Stimulated activated CD4-positive, alpha-beta T cell treated with anti-CD3 and anti-CD28 coated beads, Interleukin-1b, Interleukin-23, amount 100 ng/mL, for 24 hours (primary cell): ENCODE results near the gene PTBP3.
A peak's percentile ranks its signal among the peaks of the same experiment; 100 is the strongest.
"Not testable (repeated sequence)": the region's sequence is repeated elsewhere in the genome, so short reads cannot be mapped to it uniquely, and the experiment has no call there.

Experiments
- DNase-seq, 4 experiments: peaks; one replicate each; pipeline ENCODE4 v3.0.0-alpha.2; 2020; ENCODE audit warnings: low read depth in 4 of 4, low spot score in 1 of 4

PTBP3 gene

DNA sequence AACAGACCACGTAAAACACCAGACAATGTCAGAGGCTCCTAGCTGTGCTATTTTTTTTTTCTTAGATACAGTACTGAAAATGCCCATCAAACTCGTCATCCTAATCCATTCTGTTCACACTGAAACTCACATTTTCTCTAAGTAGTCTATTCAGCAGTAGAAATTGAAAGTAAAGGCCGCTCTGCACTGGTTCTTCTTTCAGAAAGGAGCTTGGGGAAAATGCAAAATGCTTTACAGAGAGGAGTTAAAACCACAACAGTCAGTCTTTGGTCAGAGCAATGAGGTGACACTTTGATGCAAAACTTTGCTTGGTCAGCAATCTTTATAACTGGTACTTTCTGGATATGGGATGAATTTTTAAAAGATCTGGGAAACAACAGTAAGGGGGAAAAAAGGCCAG lies 114.5 kb downstream of the PTBP3 start:
- no peak for DNase-seq

DNA sequence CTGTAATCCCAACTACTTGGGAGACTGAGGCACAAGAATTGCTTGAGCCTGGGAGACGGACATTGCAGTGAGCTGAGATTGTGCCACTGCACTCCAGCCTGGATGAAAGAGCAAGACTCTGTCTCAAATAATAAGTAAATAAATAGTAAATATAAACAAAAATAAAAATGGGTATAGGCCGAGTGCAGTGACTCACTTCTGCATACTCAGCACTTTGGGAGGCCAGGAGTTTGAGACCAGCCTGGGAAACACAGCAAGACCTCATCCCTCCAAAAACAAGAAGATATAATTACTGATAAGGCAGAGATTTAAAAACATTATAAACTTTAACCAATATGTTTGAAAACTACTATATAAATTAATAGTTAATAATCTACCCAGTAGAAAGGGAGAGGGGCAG lies 120.5 kb downstream of the PTBP3 start:
- no peak for DNase-seq

DNA sequence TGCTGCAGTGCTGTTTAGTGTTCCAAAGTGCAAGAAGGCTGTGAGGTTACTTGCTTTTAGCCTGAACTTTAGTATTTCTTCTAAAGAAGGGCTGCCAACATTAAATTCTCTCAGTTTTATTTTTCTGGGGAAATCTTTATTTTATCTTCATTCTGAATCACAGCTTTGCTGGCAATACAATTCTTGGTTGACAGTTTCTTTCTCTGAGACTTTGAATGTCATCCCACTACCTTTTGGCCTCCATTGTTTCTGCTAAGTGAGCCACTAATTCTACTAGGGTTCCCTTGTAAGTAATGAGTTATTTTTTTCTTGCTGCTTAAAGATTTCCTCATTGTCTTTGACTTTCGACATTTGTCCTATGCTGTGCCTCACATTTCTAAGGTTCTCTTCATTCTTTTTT lies 126.0 kb downstream of the PTBP3 start:
- DNase-seq, result no peak

DNA sequence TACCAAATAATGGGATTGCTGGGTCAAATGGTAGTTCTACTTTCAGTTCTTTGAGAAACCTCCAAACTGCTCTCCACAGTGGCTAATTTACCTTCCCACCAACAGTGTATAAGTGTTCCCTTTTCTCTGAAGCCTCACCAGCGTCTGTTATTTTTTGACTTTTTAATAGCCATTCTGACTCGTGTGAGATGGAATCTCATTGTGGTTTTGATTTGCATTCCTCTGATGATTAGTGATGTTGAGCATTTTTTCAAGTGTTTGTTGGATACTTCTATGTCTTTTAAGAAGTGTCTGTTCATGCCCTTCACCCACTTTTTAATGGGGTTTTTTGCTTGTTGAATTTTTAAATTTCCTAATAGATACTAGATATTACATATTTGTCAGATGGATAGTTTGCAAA lies 129.9 kb downstream of the PTBP3 start:
- no peak for DNase-seq

DNA sequence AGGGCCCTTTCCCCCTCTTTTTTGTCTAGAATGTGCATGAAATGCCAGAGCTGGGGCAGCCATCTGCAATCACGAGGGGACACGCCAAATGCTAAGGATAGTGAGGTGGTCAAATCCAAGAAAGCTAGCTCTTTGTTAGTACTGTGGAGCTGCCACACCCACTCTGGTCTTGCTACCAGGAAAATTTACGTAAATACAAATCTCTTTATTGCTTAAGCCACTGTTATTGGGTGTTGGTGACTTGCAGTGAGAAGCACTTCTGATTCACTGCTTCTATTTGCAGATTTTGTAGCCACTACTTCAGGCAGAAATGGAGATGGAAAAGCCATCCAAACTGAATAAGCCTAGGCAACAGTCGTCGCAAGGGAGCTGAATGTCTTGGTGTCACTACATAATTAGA lies 132.7 kb downstream of the PTBP3 start:
- DNase-seq, result no peak

DNA sequence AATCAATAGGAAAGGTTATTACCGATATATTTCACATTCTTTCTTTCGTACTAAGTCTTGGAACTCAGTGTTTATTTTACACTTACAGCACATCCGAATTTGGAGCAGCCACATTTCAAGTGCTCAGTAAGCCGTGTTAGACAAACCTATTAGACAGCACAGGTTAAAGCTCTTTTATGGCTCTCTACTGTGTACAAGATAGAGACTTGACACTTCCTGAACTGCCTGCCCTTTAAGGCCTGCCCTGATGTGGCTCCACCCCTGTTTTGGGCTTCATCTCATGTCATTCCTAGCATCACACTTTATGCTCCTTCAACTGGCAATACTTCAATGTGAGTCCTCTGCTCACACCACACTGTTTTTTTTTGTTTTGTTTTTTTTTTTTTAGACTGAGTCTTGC lies 134.8 kb downstream of the PTBP3 start:
- no peak for DNase-seq

DNA sequence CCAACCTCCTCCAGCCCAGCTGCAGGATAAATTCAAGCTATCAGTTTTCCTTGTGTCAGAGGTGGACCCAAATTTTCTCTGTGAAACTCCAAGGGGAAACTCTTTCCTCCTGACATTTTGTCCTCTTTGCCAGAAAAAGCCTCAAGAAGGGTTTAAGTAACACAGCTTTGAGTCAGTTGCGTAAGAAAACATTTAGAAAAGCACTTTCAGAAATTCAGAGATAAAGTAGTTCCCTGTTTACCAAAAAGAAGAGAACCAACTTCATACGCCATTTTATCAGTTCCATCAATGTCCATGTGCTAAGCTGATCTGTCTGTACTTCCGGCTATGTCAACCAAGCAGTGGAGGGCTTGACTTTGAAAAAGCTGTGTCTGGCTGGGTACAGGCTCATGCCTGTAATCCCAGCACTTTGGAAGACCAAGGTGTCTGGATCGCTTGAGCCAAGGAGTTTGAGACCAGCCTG lies 138.4 kb downstream of the PTBP3 start:
- DNase-seq, result no peak

DNA sequence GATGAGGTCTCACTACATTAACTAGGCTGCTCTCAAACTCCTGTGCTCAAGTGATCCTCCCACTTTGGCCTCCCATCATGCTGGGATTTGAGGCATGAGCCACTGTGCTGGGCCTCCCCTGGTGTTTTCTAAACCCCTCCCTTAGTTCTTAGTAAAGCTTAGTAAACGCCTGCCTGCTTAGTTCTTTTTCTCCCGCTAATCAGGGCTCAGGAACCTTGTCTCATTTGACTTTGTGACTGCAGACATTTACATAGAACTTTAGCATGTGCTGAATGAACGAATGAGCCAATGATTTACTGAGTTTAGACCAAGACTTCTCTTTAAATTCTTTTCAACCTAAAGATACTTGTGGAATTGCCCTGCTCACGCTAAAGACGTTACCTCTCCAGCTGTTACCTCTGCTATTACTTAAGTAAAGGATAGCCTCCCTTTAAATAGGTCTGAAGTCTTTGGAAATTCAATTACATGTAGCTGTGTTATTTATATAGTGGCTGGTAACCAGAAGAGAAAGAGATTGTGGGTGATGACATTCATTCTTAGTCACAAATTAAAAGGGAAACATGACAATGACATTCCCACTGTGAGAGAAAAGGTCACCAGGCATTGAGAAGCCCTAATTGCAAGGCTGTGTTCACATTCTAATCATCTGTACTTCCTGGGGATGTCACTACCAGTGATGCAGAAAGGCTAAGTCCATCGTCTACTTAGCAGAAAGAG lies 139.7 kb downstream of the PTBP3 start:
- DNase-seq, result no peak

DNA sequence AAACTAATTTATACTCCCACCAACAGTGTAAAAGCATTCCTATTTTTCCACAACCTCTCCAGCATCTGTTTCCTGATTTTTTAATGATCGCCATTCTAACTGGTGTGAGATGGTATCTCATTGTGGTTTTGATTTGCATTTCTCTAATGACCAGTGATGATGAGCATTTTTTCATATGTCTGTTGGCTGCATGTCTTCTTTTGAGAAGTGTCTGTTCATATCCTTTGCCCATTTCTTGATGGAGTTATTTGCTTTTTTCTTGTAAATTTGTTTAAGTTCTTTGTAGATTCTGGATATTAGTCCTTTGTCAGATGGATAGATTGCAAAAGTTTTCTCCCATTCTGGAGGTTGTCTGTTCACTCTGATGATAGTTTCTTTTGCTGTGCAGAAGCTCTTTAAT lies 143.1 kb downstream of the PTBP3 start:
- not testable (repeated sequence) for DNase-seq

DNA sequence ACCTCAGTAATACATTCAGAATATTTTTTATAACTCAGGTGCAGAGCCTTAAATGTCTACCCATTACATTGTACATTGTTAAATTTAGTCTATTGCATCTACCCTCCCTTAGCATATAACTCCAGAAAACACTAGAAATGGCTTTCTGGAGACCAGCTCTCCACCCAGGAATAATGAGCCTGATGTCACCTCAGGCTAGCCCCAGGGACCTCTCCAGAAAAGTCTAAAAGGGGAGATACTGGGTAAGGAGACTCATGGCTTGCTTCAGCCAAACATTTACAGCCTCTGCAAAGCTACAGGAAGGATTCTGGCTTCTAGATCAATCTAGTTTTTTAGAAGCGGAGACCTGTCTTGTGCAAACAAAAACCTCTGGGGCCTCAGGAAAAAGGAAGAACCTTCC lies 144.5 kb downstream of the PTBP3 start:
- DNase-seq, result no peak

DNA sequence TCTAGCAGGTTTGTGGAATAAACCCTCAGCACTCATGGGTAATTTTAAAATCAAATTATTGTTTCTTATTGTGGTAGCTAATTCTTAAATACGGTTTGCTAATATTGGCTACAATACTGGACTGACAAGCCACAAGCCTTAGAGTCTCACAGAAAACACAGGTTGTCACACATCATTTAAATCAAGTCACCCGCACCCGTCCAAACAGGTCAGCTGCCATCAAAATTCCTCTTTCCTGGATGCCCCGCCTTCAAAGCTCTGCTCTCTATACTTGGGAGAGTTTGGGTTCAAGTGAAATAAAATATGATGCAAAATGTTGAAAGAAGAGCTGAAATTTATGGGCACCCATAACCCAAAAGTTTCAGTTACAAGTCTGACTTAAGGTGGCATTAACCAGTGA lies 146.0 kb downstream of the PTBP3 start:
- DNase-seq, result no peak

DNA sequence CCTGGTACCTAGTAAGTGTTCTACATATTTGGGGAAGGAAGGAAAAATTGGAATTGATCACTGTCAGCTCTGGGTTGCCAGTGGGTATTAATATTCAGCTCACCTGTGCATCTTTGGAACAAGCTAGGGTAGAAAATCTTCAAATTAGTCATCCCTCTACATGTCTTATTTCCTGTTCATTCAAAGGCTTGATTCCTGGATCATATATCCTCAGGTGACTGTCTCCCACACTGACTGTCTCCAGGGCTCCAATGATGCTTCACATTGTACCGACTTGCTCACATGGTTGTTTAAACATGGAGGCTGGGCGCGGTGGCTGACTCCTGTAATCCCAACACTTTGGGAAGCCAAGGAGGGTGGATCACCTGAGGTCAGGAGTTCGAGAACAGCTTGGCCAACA lies 146.7 kb downstream of the PTBP3 start:
- DNase-seq, result no peak

DNA sequence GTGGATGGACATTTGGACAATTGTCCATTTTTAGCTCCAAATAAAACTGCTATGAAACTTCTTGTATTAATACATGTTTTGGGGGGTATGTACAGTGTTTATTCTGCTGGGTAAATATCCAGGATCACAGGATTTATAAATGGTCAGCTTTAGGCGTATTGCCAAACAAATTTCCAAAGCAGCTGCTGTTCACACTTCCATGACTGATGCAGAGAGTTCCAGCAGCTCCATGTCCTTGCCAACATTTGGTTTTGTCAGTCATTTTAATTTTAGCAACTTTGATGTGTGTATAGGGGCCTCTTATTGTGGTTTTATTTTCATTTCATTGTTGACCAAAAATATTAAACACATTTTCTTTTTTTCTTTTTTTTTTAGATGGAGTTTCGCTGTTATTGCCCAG lies 148.5 kb downstream of the PTBP3 start:
- DNase-seq, result no peak

DNA sequence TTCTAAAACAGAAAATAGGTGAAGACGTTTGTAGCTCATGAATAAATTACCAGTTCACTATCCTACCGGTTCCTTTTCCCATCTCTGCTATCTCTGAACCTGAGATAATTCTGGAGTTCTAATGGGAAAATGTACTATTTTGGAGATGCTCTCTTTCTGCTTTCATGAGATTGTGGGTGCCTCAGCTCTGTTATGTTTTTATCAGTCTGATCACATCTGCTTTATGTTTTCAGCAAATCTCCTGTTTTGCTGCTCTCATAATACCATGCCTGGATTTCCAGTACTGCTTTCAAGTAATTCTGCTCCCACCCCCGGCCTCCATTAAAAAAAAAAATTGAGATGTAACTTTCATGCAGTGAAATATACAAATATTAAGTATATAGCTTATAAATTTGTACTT lies 149.2 kb downstream of the PTBP3 start:
- no peak for DNase-seq

DNA sequence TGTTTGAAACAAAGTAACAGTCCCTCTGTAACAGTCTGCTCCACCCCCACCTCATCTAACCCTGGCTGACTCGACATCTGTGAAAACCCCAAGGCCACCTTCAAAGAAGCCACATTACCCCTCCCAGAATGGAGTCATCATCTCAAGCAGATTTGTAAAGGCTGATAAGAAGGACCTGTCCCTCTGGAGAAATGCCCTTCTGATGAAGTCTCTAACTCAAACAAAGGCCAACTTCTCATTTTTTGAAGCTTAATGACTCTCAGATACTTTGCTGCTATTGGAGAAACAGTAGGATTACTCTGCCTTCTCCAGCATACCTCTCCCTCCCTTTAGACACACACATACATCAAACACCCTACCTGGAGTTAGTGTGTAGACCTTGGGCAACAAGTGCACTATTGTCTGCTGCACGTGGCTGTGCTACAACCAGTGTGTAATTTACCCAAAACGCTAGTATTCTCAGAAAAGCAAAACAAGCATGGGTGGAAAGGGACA lies 153.0 kb downstream of the PTBP3 start:
- DNase-seq, result peak in 1 of 4 experiments; percentile 28

DNA sequence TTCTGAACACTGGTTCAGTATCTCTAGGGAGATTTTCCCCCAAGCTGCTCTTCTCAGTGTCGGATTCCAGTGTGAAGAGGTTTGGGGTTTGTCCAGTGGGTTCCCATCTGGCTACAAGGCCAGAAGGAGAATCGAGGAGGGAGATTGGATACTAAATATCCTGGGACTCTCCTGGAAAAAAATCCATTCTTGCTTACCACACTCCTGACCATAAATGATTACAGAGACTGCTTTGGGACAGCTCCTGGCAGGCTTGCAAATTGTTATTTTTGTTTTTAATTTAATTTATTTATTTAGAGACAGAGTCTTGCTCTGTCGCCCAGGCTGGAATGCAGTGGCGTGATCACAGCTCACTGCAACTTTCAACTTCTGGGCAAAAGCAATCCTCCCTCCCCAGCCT lies 153.6 kb downstream of the PTBP3 start:
- no peak for DNase-seq

DNA sequence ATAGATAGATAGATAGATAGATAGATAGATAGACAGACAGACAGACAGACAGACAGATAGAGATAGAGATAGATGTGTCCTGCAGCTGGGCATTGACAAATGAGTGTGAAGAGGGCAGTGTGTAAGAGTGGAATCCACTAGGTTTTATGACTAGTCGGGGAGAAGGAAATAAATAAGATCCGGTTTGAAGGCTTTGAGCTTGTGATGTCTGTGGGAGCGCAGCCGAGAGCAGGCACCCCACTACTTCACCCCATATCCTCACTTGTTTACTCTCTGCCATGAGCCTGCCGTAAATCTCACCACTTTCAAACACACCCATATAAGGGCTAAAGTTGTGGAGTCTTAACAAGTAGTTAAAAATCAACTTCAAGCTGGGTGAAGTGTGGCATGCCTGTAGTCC lies 156.9 kb downstream of the PTBP3 start:
- DNase-seq, result no peak

DNA sequence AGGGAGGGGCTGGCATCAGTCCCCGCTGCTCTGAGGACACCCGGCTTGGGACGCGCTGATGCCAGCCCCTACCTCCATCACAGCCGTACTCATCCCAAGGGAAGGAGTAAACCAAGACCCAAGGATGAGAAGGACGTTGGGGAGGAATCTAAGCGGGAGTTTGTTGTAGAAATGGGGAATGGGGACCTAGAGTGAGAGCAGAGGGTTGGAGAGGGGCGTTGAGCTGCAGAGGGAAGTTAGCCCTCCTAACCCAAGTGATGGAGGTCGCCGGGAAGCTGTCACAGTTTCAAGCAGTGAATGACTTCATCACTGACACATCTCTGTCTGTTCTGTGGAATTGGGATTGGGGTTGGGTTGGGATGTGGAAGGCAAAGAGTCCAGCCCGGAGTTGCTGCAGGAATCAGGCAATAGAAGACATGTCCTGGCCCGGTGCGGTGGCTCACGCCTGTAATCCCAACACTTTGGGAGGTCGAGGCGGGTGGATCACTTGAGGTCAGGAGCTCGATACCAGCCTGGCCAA lies 157.6 kb downstream of the PTBP3 start:
- DNase-seq, result no peak

DNA sequence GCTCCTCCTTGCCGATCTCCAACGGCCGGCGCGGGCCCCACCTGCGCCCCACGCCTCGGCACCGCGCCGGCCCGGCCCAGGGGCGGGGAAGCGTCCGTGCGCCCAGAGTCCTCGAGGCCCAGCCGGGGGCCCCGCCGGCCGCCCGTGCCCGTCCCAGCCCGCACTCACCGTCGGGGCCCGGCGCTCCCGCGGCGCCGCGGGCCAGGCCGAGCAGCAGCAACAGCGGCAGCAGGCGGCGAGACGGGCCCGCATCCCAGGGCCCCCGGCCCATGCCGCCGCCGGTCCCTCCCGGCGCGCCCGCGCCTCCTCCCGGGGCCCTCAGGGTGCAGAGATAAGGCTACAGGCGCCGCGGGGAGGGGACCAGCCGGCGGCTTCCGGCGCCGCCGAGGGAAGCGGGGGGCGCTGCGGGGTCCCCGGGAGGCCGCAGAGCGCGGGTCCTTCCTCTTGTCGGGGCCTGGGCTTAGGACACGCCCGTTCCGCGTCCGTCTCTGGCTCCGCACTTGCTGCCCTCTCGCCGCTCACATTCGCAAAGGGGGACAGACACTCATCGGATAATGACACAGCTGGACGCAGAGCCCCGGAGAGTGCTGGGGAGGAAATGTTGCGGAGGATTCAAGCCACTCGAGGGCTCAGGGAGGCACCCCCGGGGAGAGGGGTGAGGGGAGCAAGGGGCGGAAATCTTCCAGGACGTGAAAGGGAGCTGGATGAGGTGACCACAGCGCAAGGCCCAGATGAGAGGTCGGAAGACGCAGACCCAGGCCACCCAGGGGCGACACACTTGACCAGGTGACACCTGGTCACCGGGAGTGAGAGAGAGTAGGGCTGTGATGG lies 158.2 kb downstream of the PTBP3 start, which contains the start of gene SUSD1:
SUSD1 (minus strand) TSS at position 333 of the 831 bp plus-strand sequence; CDS start at position 271, 62 bp downstream.
- DNase-seq, result peak in 1 of 4 experiments; percentile 12

DNA sequence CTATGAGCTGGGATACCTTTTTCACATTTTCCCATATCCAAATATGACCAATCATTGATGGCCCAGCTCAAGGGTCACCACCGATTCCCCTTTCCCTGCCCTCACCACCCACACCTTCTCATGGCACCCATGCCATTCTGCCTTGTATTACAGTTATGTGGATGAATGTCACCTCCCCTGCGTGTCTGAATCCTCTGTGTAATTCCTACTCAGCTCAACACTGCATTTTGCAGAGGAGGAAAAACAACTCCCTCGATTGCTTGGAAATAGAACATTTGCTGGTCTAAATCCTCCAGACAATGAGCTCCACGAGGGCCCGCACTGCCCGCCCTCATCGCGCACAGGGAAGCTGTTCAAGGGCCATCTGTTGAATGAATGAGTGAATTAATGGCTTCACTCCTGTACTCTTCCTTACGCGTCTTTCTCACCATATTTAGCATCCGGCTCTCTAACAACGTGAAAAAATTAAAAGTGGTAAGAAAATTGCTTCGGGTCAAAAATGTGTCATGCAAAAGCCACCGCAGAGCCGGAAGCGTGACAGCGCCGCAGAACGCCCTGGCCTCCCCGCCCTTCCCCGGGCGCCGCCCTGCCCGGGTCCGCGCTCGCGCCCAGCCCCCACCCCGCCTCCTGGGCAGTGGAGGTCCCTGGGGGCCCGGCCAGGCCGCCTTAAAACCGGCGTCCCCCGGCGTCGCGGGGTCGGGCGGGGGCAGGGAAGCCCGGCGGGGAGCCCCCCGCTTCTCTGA lies 159.0 kb downstream of the PTBP3 start:
- peak; percentile 49 to 67 (median 50) for DNase-seq

DNA sequence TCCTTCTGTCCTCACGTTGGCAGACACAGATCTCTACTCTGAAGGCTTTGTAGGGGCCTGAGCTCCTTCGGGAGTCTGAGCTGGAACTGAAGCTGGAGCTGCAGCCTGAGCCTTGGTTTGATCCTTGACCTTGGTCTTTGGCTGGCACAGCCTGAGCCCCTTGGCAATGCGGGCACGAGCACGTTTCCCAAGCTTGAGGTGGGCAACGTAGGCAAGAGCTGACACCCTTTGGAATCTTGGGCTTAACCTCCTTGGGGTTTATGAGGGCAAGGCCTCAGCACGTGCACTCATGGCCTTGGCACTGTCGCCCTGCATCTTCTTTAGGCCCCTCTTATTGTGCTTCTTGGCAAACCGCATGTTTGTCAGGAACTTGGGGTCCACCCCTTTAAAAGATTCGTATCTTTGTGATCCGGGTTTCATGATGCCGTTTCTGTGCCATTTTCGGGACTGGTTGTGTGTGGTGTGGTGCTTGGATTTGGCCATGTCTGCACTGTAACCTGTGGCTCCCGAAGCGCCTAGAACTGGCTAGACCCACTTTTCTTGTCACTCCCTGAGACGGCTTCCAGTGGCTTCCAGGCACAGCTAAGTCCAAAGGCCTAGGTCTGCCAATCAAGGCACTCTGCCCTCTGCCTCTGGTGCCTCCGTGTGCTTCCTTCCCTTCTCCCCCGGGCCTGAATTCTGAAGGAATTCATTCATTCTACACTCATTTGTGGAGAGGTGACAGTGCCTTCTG lies 159.8 kb downstream of the PTBP3 start:
- DNase-seq, result no peak
